Measurements from ENCODE around the gene CCDC102B.
"Not testable (repeated sequence)": the region's sequence is repeated elsewhere in the genome, so short reads cannot be mapped to it uniquely, and the experiment has no call there.

CCDC102B gene

DNA sequence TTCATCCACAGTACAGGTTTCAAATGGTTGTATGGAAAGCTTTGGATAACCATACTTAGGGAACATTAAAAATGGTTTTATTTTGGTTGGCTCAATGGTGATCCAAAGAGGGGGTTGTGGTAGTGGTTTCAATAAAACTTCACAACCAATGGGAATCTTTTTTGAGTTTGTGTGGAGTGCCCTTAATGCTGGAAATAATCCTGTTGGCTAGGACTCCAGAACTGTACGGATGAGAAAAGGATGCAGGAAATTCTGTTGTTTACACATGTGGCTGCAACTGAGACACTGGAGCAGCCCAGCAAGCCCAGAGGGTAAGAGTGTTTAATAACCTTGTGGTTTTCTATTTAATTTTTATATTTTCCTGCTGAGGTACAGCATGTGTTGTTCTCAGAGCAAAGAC is at the start of gene CCDC102B:
TSS of gene CCDC102B (plus strand) at position 210 of the 400 bp plus-strand sequence. CDS start 38,684 bp downstream, outside the sequence.
- no peak for DNase-seq (ENCODE audit: low read depth in 2 of 2)

DNA sequence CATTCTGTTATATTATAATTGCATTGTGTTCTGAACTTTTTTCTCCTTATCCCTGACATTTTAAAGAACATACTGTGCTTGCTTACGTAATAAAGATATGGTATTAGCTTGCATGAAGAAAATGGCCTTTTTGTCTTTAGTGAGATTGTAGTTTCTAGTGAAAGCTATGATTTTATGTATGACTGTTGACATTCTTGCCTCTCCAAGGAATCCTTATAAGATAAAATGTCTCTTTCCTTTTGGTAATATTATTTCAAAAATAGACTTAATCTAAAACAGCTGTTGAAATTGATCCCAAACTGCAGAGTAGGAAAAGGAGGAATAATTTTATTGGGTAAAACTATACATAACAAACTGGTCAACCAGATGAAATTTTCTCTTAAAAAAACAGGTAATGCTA is 40.8 kb upstream of the CCDC102B start:
- DNase-seq (ENCODE audit: low read depth in 2 of 2): no peak

DNA sequence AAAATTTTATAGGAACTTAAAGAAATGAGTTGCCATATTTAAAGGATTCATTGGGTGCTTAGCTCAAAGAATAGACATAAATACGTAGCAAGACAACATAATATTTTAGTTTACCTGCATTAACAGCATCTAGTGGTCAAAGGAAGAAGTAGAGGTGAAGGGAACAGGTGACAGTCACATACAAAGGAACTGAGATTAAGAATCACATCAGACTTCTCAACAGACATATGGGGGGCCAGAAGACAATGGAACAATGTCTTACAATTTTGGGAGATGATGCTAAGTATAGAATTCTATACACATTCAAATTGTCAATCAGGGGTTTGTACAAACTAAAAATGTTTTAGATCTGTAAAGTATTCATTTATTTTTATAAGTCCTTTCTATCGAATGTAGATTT is 38.6 kb upstream of the CCDC102B start:
- DNase-seq (ENCODE audit: low read depth in 2 of 2): no peak

DNA sequence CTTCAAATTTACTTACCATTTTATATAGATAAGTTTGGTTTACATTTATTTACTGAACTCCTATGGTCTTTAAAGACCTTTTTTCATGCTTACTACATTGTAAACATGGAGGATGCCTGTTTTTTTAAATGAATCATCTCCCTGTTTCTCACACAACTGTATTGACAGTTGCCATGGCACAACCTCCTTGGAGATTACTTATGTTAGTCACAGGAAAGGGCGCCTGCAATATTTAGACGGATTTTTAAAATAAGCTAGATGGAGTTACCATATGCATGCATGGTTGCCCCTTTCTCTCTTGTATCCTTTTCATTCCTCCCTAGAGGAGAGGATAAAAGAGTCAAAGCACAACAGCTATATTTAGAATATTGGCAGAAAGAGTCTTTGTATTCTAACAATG is 34.8 kb upstream of the CCDC102B start:
- DNase-seq (ENCODE audit: low read depth in 2 of 2): no peak

DNA sequence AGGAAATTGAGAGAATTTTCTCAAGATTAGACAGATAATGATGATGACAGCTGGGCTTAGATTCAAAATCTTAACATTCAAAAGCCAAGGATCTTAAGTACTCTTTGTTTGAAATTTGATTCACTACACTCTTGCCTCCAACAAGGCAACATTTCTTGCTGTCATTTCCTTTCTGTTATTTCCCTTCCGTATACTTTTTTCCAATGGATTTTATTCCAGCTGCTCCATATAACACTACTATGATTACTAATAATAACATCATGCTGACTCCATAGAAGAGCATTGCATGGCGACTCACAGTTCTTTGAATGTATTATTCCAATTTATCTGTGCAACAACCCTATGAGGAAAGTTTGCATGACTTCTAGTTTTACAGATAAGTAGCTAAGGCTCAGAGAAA is 33.9 kb upstream of the CCDC102B start:
- no peak for DNase-seq (ENCODE audit: low read depth in 2 of 2)

DNA sequence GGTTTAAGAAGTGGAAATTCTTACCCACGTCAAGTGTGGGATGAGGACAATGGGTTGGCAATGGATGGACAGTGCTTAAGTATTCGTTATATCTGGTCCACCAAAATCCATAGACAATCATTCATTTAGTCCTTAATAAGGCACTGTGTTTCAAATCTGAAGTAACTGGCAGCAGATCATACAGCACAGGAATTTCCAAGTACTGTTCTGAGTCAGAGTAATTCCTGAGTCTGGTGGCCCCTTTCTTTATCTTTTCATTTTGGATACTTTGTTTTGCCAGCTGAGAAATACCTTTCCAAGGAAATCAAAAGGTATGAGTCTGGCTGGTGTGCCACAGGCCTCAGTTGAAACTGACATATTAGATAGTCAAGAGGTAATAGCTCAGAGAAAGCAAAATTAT is 31.4 kb upstream of the CCDC102B start:
- DNase-seq (ENCODE audit: low read depth in 2 of 2): no peak

DNA sequence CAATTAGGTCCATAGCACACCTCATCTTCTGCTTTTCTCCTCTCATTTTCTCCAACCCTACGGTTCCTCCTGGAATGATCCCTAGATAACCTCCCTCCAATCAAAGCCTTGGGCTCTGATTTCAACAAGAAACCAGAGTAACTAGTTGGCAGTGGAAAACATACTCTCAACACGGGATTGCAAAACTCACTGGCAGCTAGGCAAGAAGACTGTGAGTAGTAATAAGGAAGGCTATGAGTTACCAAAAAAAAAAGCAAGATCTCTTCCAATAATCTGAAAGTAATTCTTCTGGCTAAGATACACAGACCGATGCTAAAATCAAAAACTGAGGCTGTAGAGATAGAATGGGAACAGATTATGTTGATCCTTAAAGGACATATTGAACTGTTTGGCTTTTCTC is 28.4 kb upstream of the CCDC102B start:
- no peak for DNase-seq (ENCODE audit: low read depth in 2 of 2)

DNA sequence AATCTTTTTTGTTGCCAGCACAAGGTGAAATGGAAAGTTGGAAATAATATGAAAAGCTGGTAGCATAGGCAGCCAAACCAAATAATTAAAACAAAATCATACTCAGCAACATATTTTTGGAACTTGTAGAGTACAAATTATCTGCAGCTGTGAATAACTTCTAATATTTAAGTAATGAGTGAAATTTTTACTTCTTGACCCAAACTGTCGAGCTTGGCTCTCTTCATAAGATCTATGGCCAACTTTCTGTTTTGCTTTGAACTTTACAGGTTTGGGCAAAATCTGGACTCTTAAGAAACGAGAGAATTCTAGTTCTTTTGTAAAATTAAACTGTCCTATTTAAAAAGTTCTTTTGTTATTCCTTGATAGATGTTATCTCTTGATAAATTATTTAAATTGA is 25.6 kb upstream of the CCDC102B start:
- DNase-seq (ENCODE audit: low read depth in 2 of 2): no peak

DNA sequence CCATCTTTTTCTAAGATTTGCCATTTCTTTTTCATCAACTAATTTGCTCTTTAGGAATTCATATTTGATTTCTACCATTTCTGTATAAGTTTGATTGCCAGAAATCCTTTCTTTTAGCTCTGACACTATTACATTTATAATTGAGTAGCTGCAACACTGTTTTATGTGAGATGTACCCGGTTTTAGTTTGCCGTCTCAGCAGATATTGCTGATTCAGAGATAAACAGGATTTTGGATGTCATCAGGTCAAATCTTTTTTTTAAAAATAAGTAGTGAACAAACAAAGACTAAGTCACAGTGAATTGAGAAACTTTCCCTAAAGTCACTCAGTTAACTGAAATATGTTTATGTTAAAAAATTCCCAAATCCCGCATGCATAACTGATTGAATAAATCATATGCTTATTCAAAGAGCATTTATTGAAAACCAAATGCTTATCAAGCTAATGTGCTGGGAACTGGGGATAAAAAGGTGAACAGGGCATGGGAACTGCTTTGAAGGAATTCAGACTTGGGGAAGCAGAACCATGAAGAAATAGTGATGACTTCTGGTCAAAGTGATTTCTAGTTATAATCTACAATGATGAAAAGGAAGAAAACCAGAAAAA is 19.5 kb upstream of the CCDC102B start:
- DNase-seq (ENCODE audit: low read depth in 2 of 2): no peak

DNA sequence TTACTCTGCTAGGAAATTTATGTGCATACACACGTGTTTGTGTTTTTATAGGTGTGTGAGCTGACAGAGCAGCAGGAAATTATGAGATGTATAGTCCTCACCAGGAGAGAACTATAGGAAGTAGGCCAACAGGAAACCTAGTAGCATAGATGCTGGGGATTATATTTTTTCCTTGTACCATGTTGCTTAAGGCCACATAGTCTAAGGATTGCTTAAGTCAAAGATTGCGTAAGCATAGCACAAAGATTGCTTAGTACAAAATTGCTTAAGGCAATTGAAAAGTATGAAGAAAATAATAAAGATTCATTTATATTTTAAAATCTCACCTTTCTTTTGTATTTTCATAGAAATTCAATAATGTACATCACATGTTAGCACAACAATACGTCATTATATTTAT is 18.7 kb upstream of the CCDC102B start:
- no peak for DNase-seq (ENCODE audit: low read depth in 2 of 2)

DNA sequence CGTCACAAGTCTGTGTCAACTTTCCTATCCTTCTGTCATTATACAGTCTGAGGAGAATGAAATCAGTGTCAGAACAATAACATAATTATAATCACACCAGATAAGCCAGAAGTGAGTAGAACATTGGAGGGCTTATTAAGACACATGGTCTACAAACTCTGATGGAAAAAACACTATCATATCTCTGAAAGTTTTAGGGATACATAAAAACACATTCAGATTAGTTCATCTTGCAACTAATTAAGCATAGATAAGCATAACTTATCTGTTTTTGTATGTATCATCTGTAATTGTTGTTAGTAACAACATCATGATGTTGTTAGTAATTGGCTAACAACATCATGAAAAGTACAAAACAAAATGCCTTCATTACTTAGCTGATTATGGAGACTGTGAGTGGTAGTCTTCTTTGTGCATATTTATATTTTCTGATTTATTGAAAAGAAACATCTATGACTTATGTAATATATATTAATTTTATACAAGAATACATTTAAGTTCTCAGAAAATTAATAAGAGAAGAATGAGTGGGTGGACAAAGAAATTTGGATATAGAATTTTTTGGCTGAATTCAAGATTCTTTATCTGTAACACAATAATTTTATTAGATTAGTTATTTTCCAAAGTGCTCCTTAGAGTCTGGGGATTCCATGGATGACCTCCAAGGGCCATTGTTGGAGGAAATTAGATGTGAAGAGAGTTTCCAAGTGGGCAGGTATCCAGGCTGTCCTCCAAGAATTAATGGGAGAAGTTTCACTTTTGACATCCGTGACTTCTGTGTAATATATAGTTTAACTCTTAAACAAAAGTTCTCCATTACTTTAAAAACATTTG is 16.9 kb upstream of the CCDC102B start:
- DNase-seq (ENCODE audit: low read depth in 2 of 2): no peak

DNA sequence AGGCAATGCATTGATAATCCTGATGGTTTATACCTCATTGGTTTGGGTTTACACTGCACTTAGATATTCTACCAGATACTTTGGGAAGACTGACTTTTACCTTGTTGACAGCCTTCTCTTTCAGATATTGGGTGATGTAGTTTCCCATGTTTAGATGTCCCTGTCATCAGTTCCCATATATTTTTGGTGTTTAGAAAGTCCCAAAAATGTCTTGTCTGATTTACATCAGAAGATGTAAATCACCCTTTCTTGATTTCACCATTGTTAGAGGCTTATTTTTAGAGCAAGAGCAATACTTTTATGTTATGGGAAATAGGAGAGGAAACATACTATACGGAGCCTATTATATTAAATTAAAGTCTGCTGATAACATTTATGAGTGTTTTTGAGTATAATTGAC is 14.4 kb upstream of the CCDC102B start:
- no peak for DNase-seq (ENCODE audit: low read depth in 2 of 2)

DNA sequence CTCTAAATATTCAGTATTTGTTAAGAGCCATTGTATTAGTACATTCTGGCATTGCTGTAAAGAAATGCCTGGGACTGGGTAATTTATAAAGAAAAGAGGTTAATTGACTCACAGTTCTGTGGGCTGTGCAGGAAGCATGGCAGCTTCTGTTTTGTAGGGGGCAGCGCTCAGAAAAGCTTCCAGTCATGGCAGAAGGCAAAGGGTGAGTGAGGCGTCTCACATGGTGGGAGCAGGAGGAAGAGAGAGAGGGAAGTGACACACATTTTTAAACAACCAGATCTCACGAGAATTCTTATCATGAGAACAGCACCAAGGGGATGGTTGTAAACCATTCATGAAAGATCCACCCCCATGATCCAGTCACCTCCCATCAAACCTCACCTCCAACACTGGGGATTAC is 13.8 kb upstream of the CCDC102B start:
- DNase-seq (ENCODE audit: low read depth in 2 of 2): no peak

DNA sequence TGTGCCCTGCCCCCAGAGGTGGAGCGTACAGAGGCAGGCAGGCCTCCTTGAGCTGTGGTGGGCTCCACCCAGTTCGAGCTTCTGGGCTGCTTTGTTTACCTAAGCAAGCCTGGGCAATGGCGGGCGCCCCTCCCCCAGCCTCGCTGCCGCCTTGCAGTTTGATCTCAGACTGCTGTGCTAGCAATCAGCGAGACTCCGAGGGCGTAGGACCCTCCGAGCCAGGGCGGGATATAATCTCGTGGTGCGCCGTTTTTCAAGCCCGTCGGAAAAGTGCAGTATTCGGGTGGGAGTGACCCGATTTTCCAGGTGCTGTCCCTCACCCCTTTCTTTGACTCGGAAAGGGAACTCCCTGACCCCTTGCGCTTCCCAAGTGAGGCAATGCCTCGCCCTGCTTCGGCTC is 7.6 kb upstream of the CCDC102B start:
- not testable (repeated sequence) for DNase-seq (ENCODE audit: low read depth in 2 of 2)

DNA sequence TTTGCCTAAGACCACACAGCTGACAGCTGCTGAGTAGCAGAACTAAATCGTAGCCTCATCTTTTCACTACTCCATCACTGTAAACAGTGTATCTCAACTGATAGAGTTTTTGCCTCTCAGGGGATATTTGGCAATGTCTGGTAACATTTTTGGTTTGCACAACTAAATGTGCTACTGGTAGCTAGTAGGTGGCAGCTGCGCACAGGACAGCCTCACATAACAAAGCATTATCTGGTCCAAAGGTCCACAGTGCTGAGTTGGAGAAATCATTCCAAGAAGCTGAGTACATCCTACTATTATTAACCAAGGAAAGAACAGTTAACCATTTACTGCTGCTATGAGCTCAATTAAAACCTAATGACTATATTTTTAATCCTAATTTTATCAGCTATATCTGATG is 6.1 kb upstream of the CCDC102B start:
- DNase-seq (ENCODE audit: low read depth in 2 of 2): no peak

DNA sequence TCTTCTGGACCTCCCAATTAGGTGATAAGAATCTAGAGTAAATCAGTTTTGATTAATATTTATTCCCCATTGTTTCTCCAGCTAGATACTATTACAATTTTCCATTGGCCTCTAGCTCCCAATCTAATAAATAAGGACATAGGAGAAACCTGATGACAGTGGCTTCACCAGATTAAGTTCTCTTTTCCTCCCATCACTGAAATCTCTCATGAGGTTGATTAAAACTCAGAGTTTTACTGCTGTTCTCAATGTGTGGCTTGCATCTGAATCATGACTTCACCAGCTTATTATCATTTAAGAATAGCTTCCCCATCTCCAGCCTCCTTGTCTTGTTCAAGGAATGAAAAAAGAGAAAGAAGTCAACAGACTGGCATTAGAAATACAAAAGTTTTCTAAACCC is 3.9 kb upstream of the CCDC102B start:
- DNase-seq (ENCODE audit: low read depth in 2 of 2): no peak

DNA sequence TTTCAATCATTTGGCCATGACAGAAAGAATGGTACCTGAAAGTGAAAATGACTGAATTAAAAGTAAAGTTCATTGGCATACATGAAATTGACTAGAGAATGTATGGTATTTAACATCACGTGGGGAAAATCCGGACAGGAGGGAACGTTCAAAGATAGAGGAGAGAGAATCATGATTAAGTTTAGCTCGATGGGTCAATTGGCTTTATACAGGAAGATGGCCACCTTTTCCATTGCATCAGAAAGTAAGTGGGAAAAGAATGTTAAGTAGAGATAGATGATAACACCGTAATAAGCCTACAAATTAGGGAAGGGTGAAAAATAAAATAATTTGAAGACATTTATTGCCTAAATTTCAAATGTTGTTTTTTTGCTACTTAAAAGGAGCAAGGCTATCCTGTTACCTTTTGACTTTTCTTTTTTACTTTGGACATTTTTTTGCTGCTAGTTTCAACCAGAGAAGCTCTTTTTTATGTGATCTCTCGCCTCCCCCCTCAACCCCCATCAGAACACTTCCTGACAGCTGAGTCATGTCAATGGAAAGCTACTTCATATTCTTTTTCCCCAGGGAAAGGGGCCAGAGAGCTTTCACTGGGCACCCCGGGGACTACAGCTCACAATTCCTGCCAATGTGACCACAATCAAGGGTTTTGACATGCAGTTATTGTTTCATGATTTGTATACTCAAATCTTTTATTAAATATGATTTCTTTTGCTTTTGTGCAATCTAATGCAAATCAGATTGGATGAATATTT is 767 bp upstream of the CCDC102B start:
- no peak for DNase-seq (ENCODE audit: low read depth in 2 of 2)

DNA sequence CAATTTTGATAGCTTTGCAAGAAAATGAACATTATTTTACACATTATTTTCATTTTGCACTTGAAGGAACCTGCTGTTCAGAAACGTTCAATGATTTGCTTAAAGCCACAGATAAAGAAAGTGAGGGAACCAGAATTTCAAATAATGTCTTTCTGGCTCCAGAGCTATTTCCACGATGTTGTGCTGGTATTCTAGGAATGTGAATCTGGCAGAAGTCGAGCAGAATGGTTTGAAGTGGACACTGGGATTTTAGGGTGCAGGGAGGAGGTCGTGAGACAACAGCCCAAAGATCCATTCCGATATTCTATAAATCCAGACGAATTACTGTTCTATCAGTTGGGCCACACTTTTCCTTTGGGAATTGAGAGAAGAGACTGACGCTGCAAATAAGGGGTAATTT is 2.2 kb downstream of the CCDC102B start:
- DNase-seq (ENCODE audit: low read depth in 2 of 2): no peak

DNA sequence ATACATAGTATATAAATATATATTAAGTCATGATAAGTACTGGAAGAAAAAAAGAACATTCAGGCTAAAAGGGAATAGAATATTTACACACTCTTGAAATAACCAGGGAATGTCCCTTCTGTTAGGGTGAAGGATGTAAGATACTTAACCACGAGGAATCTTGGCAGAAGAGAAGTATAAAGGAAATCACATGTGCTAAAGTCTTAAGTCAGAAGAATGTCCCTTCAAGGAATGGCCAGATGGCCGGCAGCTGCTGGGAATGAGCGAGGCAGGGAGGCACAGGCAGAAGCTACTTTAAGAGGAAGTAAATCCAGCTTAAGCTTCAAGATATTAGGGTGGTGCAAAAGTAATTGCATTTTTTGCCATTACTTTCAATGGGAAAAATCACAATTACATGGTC is 5.5 kb downstream of the CCDC102B start:
- no peak for DNase-seq (ENCODE audit: low read depth in 2 of 2)

DNA sequence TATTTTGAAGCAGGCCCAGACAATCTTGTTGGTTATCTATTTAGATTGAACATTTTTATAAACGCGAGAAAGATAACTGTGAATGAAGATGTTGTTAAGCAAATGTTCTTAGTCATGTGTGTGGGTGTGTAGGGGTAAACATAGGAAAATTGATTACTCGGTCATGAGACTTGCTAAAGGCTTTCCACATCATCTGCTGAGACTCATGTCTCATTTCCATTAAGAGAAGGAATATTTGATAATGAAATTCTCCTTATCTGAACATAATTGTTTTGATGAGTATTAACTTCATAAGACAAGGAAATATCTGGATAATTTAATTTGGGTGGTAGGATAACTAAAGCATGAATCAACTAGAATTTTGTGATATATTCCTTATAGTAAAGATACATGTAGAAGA is 19.7 kb downstream of the CCDC102B start:
- DNase-seq (ENCODE audit: low read depth in 2 of 2): no peak

DNA sequence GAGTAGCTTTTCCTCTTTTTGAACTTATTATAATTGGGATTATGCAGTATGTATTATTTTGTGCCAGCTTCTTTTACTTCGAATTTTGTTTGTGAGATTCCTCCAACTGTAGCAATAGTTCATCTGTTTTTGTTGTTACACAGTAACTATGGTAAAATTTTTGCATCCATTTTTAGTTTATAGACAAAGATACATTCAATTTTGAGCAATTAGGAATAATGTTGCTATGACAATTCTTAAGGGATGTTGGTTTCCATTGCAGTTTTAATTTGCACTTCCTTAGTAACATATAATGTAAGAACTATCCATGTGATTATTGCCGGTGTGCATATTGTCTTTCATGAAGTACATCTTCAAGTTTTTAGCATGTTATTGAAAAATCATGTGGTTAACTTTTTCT is 20.7 kb downstream of the CCDC102B start:
- no peak for DNase-seq (ENCODE audit: low read depth in 2 of 2)

DNA sequence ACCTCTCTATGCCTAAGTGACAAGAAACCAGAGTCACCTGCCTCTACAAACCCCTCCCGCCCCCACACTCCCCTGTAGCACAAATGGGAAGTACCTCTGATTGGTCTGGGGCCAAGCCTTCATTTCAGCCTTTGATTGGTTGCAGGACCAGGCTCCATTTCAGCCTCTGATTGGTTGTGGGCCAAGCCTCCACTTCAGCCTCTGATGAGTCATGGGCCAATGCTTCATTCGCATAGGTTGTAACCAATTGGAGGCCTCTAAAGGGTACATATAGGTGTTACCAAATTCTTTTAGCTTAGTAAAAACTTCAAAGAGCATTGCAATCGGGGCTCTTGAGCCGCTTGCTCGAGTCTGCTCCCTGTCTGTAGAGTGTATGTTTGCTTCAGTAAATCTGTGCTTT is 25.0 kb downstream of the CCDC102B start:
- DNase-seq (ENCODE audit: low read depth in 2 of 2): no peak

DNA sequence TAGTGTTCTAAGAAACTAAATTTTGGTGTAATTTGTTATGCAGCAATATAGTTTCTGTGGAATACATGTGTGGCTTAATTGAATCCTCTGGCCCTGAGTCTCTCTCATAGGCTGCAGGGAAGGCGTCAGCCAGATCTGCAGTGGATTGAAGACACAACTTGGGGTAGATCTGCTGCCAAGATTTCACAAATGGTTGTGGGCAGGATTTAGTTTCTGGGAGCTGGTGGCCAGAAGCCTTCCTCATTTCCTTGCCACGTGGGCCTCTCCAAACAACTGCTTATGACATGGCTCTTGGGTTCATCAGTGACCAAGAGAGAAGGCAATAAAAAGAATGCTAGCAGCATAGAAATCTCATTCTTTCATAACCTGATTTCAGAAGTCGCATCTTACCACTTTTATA is 28.2 kb downstream of the CCDC102B start:
- no peak for DNase-seq (ENCODE audit: low read depth in 2 of 2)

Data from stimulated activated CD4-positive, alpha-beta T cell treated with anti-CD3 and anti-CD28 coated beads, Interleukin-15, amount 100 ng/mL, for 48 hours (primary cell).